ENCODE data around the gene CXCL9.
"Not testable (repeated sequence)": the region's sequence is repeated elsewhere in the genome, so short reads cannot be mapped to it uniquely, and the experiment has no call there.

CXCL9 gene

DNA sequence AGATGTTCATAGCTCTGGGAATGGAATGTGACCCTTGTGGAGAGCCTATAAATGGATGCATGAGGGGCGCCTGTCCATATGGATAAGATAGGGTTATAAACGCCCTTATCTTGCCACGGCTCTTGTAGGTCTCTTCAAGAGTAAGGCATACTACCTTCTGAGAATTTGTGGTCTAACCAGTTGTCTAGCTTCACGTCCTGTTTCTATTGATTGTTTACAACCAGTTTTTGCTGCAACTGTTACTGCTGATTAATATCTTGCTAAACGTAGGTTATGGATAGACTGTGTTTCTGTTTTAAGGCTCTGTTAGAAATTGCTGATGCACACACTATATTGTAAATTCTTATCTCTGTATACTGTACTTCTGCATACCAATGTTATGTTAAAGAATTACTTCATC, 52.5 kb downstream of the CXCL9 start:
- not testable (repeated sequence) for DNase-seq (ENCODE audit: low spot score)

DNA sequence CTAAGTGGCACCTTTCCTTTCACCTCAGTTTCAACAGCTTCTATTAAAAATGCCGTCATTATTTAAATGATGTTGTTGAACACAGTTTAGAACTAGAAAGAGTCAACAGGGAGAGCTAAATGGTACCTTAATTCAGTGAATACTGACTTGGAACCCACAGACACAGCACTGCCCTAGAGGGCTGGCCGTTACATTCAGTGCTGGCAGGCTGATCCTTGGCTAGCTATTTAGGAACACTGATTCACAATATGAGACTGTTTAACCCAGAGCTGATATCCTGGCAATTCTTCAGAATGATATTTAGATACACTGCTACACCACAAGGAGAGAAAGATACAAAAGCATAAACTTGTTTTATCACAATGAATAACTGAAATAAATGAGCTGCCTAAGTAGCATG, 53.8 kb downstream of the CXCL9 start:
- no peak for DNase-seq (ENCODE audit: low spot score)
